H9 (cell line): ENCODE measurements around the gene SIRT6. TPM values are rescaled to one million over a fixed set of nuclear protein-coding genes. Genes with fewer than 3 reads are reported as not detected.
"Not testable (repeated sequence)": the region's sequence is repeated elsewhere in the genome, so short reads cannot be mapped to it uniquely, and the experiment has no call there.

Experiments used
- DNase-seq: peaks from one replicate; pipeline ENCODE4 v3.0.0-alpha.2; 2017
- H2AFZ ChIP-seq: one replicate; pipeline ENCODE4 v1.6.1; 2013; ENCODE audit warnings: mild to moderate bottlenecking, low read length, control low read depth, moderate library complexity
- H2AK5ac ChIP-seq: 2 replicates; pipeline ENCODE4 v1.6.1; 2013; ENCODE audit warnings: low read length, control low read depth, mixed read lengths; ENCODE audit not compliant: insufficient read length
- H2BK120ac ChIP-seq: one replicate; pipeline ENCODE4 v1.6.1; 2013; ENCODE audit warnings: low read depth, mild to moderate bottlenecking, low read length, control low read depth, inconsistent platforms; ENCODE audit not compliant: poor library complexity, severe bottlenecking
- H2BK12ac ChIP-seq: 2 replicates; pipeline ENCODE4 v1.6.1; 2013; ENCODE audit warnings: low read length, control low read depth, mixed read lengths, low read depth; ENCODE audit not compliant: insufficient read length
- H2BK15ac ChIP-seq: 2 replicates; pipeline ENCODE4 v1.6.1; 2013; ENCODE audit warnings: low read depth, low read length, control low read depth
- H2BK20ac ChIP-seq: one replicate; pipeline ENCODE4 v1.6.1; 2013; ENCODE audit warnings: low read depth, mild to moderate bottlenecking, low read length, control low read depth, inconsistent platforms; ENCODE audit not compliant: poor library complexity, severe bottlenecking
- H2BK5ac ChIP-seq: 2 replicates; pipeline ENCODE4 v1.6.1; 2013; ENCODE audit warnings: low read length, control low read depth, mixed read lengths; ENCODE audit not compliant: insufficient read length
- H3K14ac ChIP-seq: 2 replicates; pipeline ENCODE4 v1.6.1; 2013; ENCODE audit warnings: low read length, control low read depth; ENCODE audit not compliant: insufficient read depth
- H3K18ac ChIP-seq: 2 replicates; pipeline ENCODE4 v1.6.1; 2013; ENCODE audit warnings: low read depth, mild to moderate bottlenecking, mixed read lengths, low read length, control low read depth; ENCODE audit not compliant: insufficient read length
- H3K23ac ChIP-seq: 2 replicates; pipeline ENCODE4 v1.6.1; 2013; ENCODE audit warnings: low read length, control low read depth, mixed read lengths, low read depth; ENCODE audit not compliant: insufficient read length
- H3K23me2 ChIP-seq: 2 replicates; pipeline ENCODE4 v1.6.1; 2013; ENCODE audit warnings: low read depth, mild to moderate bottlenecking, mixed read lengths, low read length, control low read depth; ENCODE audit not compliant: insufficient read length, poor library complexity, severe bottlenecking
- H3K27ac ChIP-seq: 2 replicates; pipeline ENCODE4 v1.5.1; 2013; ENCODE audit warnings: low read length, control low read depth, mixed read lengths, low read depth; ENCODE audit not compliant: insufficient read length
- H3K27me3 ChIP-seq: 2 replicates; pipeline ENCODE4 v1.6.1; 2013; ENCODE audit warnings: low read length, control low read depth, inconsistent platforms; ENCODE audit not compliant: insufficient read depth
- H3K4ac ChIP-seq: 2 replicates; pipeline ENCODE4 v1.6.1; 2013; ENCODE audit warnings: low read depth, mild to moderate bottlenecking, control low read depth, inconsistent platforms, low read length, moderate library complexity
- H3K4me1 ChIP-seq: 2 replicates; pipeline ENCODE4 v1.6.1; 2013; ENCODE audit warnings: low read length, control low read depth, inconsistent platforms; ENCODE audit not compliant: insufficient read depth
- H3K4me2 ChIP-seq: 2 replicates; pipeline ENCODE4 v1.6.1; 2013; ENCODE audit warnings: low read length, control low read depth, mixed read lengths; ENCODE audit not compliant: insufficient read length, insufficient read depth
- H3K56ac ChIP-seq: 2 replicates; pipeline ENCODE4 v1.6.1; 2013; ENCODE audit warnings: low read depth, mild to moderate bottlenecking, mixed read lengths, low read length, control low read depth; ENCODE audit not compliant: insufficient read length
- H3K79me1 ChIP-seq: 2 replicates; pipeline ENCODE4 v1.6.1; 2013; ENCODE audit warnings: low read depth, mild to moderate bottlenecking, moderate library complexity, low read length, control low read depth, inconsistent platforms; ENCODE audit not compliant: insufficient read depth, poor library complexity, severe bottlenecking
- H3K79me2 ChIP-seq: 2 replicates; pipeline ENCODE4 v1.6.1; 2013; ENCODE audit warnings: low read length, control low read depth, inconsistent platforms; ENCODE audit not compliant: insufficient read depth
- H3K9ac ChIP-seq: 2 replicates; pipeline ENCODE4 v1.6.1; 2013; ENCODE audit warnings: low read length, control low read depth, mixed read lengths; ENCODE audit not compliant: insufficient read length; ENCODE audit errors: extremely low read depth
- H3K9me3 ChIP-seq: one replicate; pipeline ENCODE4 v1.6.1; 2013; ENCODE audit warnings: low read depth, low read length, inconsistent platforms; ENCODE audit not compliant: control insufficient read depth
- H3T11ph ChIP-seq: one replicate; pipeline ENCODE4 v1.6.1; 2013; ENCODE audit warnings: mild to moderate bottlenecking, low read length, control low read depth, inconsistent platforms
- H4K20me1 ChIP-seq: one replicate; pipeline ENCODE4 v1.6.1; 2013; ENCODE audit not compliant: control insufficient read depth, insufficient read length, insufficient read depth
- H4K5ac ChIP-seq: 2 replicates; pipeline ENCODE4 v1.6.1; 2013; ENCODE audit warnings: low read depth, mild to moderate bottlenecking, mixed read lengths, low read length, control low read depth; ENCODE audit not compliant: insufficient read length
- H4K8ac ChIP-seq: replicated peaks from 2 replicates; pipeline ENCODE4 v1.6.1; 2013; ENCODE audit warnings: low read length, control low read depth, mixed read lengths, low read depth; ENCODE audit not compliant: insufficient read length
- H4K91ac ChIP-seq: 2 replicates; pipeline ENCODE4 v1.6.1; 2013; ENCODE audit warnings: low read depth, mild to moderate bottlenecking, moderate library complexity, mixed read lengths, low read length, control low read depth; ENCODE audit not compliant: insufficient read length
- H3K27ac Mint-ChIP-seq, 3 experiments: 2 replicates in 2 of 3; 3 replicates in 1 of 3; pipeline ENCODE4 v1.8.0; 2020 to 2021; ENCODE audit warnings: mixed read lengths in 3 of 3, mild to moderate bottlenecking in 1 of 3, moderate library complexity in 1 of 3
- H3K27me3 Mint-ChIP-seq: 2 replicates; pipeline ENCODE4 v1.8.0; 2021; ENCODE audit warnings: low read depth, mild to moderate bottlenecking, moderate library complexity, mixed read lengths
- H3K36me3 Mint-ChIP-seq, 3 experiments: 2 replicates in 2 of 3; 3 replicates in 1 of 3; pipeline ENCODE4 v1.8.0; 2020 to 2021; ENCODE audit warnings: low read depth in 3 of 3, mixed read lengths in 3 of 3; ENCODE audit not compliant: insufficient read depth in 1 of 3
- H3K4me1 Mint-ChIP-seq, 2 experiments: 2 replicates each; pipeline ENCODE4 v1.8.0; 2020; ENCODE audit warnings: mixed read lengths in 2 of 2
- H3K4me3 Mint-ChIP-seq, 2 experiments: 2 replicates in 1 of 2; 3 replicates in 1 of 2; pipeline ENCODE4 v1.8.0; 2020 to 2021; ENCODE audit warnings: mild to moderate bottlenecking in 2 of 2, mixed read lengths in 2 of 2, moderate library complexity in 1 of 2
- H3K9me3 Mint-ChIP-seq, 2 experiments: 2 replicates in 1 of 2; 3 replicates in 1 of 2; pipeline ENCODE4 v1.8.0; 2020; ENCODE audit warnings: mild to moderate bottlenecking in 2 of 2, mixed read lengths in 2 of 2, moderate library complexity in 1 of 2
- WGBS: extraction: QIAGEN DNeasy Blood & Tissue Kit; methylation state at CpG from one replicate; pipeline ENCODE4 v1.1.7; 2013; ENCODE audit warnings: missing lambda C conversion rate, low lambda C conversion rate, mixed read lengths; ENCODE audit not compliant: insufficient read length; ENCODE audit errors: extremely low coverage; 5-methylcytosine and 5-hydroxymethylcytosine counted together
- total RNA-seq: library from RNA; stranded (reverse); gene quantifications from 2 replicates; pipeline ENCODE4 v1.2.1, GENCODE V29; 2021
- TF ChIP-seq, protein P1 (sequence below): fragments of 200-600 bp; sonication (generic); conservative IDR thresholded peaks from 3 replicates; pipeline ENCODE4 v1.8.0; 2021; ENCODE audit warnings: antibody characterized with exemption, mild to moderate bottlenecking

The SIRT6 gene
- total RNA-seq, 1 experiment from 2014 or later, result 24.9 TPM

GRCh38 chr19:4130744-4131438, 51.5 kb downstream of the SIRT6 start:
- H3T11ph ChIP-seq, result no peak overlapping the region
- H3K27ac ChIP-seq, result no peak overlapping the region
- H3K79me1 ChIP-seq, result no peaks in the 10 kb centered on the region
- no peak for DNase-seq
- H3K56ac ChIP-seq, result no peak overlapping the region
- H3K23ac ChIP-seq, result no peak overlapping the region
- H4K91ac ChIP-seq, result no peak overlapping the region
- H4K8ac ChIP-seq, result no peak overlapping the region
- H3K4me1 ChIP-seq, result no peaks in the 10 kb centered on the region
- Mint-ChIP-seq H3K27me3 (peaks cover 19% of the 10 kb centered on the region), H3K27ac (no peak overlapping the region), H3K36me3 (no peaks in the 10 kb centered on the region), H3K9me3 (no peaks in the 10 kb centered on the region; a peak in 1 of 5 replicates), H3K4me3 (no peak overlapping the region), H3K4me1 (peaks cover 3 to 4% of the 10 kb centered on the region in 2 experiments)
- no peaks in the 10 kb centered on the region for H4K20me1 ChIP-seq
- no peaks in the 10 kb centered on the region for H3K23me2 ChIP-seq
- H2BK20ac ChIP-seq, result no peak overlapping the region
- no peaks in the 10 kb centered on the region for H3K79me2 ChIP-seq
- no CpG with 5 or more reads among the region's 8 CpGs for WGBS
- no peak overlapping the region for H3K18ac ChIP-seq
- H3K27me3 ChIP-seq, result no peaks in the 10 kb centered on the region
- no peak overlapping the region for H3K9ac ChIP-seq
- no peak overlapping the region for H2BK12ac ChIP-seq
- H3K9me3 ChIP-seq, result no peaks in the 10 kb centered on the region
- TF ChIP-seq, protein P1, sequence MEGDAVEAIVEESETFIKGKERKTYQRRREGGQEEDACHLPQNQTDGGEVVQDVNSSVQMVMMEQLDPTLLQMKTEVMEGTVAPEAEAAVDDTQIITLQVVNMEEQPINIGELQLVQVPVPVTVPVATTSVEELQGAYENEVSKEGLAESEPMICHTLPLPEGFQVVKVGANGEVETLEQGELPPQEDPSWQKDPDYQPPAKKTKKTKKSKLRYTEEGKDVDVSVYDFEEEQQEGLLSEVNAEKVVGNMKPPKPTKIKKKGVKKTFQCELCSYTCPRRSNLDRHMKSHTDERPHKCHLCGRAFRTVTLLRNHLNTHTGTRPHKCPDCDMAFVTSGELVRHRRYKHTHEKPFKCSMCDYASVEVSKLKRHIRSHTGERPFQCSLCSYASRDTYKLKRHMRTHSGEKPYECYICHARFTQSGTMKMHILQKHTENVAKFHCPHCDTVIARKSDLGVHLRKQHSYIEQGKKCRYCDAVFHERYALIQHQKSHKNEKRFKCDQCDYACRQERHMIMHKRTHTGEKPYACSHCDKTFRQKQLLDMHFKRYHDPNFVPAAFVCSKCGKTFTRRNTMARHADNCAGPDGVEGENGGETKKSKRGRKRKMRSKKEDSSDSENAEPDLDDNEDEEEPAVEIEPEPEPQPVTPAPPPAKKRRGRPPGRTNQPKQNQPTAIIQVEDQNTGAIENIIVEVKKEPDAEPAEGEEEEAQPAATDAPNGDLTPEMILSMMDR, result no peak
- no peak overlapping the region for H2BK5ac ChIP-seq
- no peak overlapping the region for H2AFZ ChIP-seq
- no peak overlapping the region for H4K5ac ChIP-seq
- no peak overlapping the region for H3K14ac ChIP-seq
- no peak overlapping the region for H2BK15ac ChIP-seq
- H3K4ac ChIP-seq, result no peak overlapping the region
- no peak overlapping the region for H2BK120ac ChIP-seq
- no peak overlapping the region for H3K4me2 ChIP-seq
- H2AK5ac ChIP-seq, result no peak overlapping the region

GRCh38 chr19:4129050-4129449, 53.3 kb downstream of the SIRT6 start:
- H3K9me3 ChIP-seq, H3K36me3 Mint-ChIP-seq, H2AFZ ChIP-seq, H2BK12ac ChIP-seq, H3K4me2 ChIP-seq, H2BK20ac ChIP-seq, H3K27me3 ChIP-seq, H3T11ph ChIP-seq, H3K56ac ChIP-seq, H3K9ac ChIP-seq, H3K4me3 Mint-ChIP-seq, H2BK15ac ChIP-seq, H3K4me1 ChIP-seq, H2BK5ac ChIP-seq, H4K5ac ChIP-seq, H3K4ac ChIP-seq, DNase-seq, H3K27ac ChIP-seq, H4K20me1 ChIP-seq, H3K79me2 ChIP-seq, H2BK120ac ChIP-seq, H4K8ac ChIP-seq, H3K79me1 ChIP-seq, H3K18ac ChIP-seq, H3K27ac Mint-ChIP-seq, H3K4me1 Mint-ChIP-seq, H3K23me2 ChIP-seq, H3K9me3 Mint-ChIP-seq, H3K23ac ChIP-seq, H4K91ac ChIP-seq, H3K14ac ChIP-seq, H2AK5ac ChIP-seq: not testable (repeated sequence)
- H3K27me3 Mint-ChIP-seq, result peaks cover 12% of the 10 kb centered on the region
- WGBS, result no CpG with 5 or more reads among the region's 7 CpGs
